8988T (cell line): ENCODE data around the gene TOMM40L.
A peak's percentile ranks its signal among the peaks of the same experiment; 100 is the strongest.

ENCODE experiments used
- DNase-seq: peaks from one replicate; pipeline ENCODE4 v3.0.0; 2011

The TOMM40L gene

GRCh38 chr1:161225534-161226319 lies at the start of gene TOMM40L:
Gene TOMM40L (plus strand): TSS chr1:161226060. CDS start chr1:161226490, 430 bp downstream.
- DNase-seq, result peak; percentile 80

GRCh38 chr1:161176468-161177111 lies 49.3 kb upstream of the TOMM40L start:
- no peak for DNase-seq

DNA sequence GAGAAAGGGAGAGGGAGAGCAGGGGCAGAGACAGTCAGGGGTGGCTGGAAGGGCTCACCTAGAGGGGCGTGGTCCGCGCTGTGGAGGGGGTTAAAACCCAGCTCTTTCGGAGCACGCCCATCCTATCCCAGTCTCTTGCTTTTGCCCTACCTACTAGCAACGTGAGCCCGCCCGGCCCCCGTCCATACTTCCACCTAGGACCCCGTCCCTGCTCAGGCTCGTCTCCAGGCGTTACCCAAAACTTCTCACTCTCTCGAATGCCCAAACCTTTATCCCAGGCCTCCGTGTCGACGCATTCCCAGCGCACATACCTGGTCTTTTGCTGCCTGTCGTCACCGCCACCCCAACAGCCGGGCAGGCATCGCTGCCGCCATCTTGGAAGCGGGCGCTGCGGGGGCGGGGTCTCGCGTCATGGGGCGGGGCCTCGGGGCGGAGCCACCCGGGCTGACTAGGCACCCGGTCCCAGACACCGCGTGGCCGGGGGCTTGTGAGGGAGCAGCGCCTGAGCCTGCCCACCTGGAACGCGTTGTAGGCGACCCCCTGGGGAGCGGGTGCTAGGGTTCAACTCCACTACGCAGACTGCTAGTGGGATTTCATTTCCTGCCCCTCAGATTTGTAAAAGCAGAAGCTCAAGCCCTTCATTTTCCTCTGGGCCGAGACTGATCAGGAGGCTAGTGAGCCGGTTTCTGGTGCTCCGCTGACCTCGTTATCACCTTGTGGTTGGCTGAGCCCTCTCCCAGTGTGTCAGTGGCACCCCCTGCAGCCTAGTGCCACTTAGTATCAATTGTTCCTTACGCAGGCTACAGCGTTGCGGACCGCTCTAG lies 48.5 kb upstream of the TOMM40L start, which contains the start of gene B4GALT3:
Gene B4GALT3, minus strand, starts transcription at position 396 of the 824 bp plus-strand sequence. CDS start 1,447 bp downstream, outside the sequence.
- DNase-seq, result peak; percentile 93

DNA sequence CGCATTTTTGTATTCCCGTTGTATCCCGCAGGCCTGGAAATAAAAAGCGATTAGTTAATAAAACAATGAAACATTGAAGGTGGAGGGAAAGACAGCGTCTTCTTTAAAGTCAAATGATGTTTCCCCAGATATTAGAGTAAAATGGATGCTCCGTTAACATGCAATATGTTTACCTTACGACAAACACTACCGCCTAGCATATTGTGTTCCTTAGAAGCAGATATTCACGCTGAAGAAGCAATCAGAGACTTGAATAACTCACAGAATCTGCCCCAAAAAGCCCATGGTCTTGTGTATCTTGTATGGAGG lies 48.0 kb upstream of the TOMM40L start:
- no peak for DNase-seq

DNA sequence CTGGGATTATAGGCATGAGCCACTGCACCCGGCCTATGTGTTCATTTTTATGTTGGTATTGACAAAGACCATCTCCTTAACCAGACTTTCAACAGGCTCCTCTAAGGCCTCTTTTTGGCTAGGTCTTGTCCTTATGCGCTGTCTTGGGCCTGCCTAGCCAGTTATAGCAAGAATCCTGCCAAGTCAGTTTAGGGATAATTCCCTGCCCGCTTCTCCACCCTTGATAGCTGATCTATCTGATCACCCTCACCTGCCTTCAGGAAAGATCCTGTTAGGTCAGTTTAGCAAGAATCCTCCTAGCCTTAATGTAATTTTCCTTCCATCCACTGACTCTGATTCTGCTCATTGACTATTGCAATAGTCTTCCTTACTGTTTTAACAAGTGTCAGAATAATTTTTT lies 46.2 kb upstream of the TOMM40L start:
- no peak for DNase-seq

DNA sequence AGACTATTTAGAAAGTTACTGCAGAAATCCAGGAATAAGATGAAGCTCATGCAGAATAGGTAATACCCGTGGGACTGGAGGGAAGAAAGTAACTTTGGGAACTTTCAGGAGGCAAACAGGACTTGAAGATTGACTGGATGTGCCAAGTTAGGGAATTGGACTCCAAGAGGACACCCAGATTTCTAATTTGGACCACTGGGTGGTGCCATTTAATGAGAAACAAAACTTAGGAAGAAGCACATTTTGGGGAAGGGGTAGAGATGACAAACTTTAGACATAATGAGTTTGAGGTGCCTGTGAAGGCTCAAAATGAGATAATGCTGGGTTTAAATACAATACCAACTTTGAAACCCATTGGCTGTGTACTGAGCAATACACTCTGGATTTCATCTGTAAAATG lies 45.2 kb upstream of the TOMM40L start:
- no peak for DNase-seq

- no peak for DNase-seq
Measured at GRCh38 chr1:161182214-161182613, 43.6 kb upstream of the TOMM40L start.

- DNase-seq, result no peak
Measured at GRCh38 chr1:161185282-161185682, 40.6 kb upstream of the TOMM40L start.

DNA sequence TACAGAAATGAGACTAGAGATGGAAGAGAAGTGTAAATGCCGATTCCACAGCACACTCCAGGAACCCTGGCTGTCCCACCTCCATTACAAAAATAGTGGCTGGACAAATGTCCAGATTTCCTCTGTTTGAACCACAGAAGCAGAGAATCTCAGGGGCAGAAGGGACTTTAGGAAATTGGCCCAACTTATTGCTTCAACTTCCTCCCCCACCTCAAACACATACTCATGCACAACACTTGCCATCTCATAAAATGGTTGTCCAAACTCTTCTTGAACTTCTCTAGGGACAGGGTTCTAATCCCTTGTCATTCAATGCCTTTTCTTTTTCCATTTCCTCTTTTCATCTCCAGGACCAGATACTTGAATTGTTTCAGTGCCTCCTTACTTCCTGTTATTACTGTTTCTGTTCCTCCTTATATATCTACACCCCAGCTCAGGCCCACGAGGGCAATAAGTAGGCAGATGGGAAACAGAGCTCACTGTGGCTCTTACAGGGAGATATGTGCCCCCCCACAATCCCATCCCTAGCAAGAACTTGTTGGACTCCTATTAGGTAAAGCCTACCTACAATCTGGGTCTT lies 40.0 kb upstream of the TOMM40L start:
- no peak for DNase-seq

DNA sequence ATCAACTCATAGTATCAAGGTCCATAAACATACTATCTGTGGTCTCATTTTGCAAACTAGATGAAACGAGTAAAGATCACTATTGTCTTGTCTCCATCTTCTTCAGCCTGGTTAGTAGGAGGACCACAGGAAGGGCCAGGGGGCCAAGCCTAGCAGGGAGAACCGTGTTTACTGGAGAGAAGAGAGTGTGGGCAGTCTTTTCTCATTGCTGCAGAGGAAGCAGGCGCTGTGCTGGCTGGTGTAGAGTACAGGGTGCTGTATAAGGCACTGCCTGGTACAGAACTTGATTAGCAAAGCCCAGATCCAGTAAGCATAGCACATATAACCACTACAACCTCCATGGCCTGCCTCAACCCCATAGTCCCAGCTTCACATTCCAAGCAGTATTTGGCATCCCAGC lies 38.5 kb upstream of the TOMM40L start:
- DNase-seq, result no peak

GRCh38 chr1:161188381-161188780 lies 37.5 kb upstream of the TOMM40L start:
- DNase-seq, result no peak

- no peak for DNase-seq
Measured at GRCh38 chr1:161189036-161189435, 36.8 kb upstream of the TOMM40L start.

DNA sequence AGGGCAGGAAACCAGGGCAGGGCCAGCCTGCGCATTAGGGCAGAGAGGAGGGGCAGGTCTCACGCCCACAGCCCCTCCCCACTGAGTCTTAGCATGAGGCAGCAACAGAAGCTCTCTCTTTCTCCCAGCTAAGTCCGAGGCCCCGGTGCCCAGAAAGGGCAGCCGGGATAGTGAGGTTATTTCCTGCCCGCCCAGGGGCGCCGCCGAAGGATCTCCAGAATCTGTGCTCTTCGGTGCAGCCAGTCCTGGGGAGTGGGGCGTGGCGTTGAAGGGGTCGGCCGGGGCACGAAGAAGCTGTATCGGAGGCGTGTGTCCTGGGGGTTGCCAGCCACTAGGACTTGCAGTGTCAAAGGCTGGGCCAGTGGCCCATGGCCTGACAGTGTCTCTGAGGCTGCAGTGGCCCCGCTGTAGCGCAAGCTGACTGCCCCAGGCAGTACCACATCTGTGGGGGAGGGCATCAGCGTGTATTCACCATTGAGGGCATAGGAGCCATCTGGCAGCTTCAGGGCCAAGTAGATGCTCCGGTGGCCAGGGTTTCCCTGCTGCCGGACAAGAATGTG lies 34.8 kb upstream of the TOMM40L start:
- DNase-seq, result no peak

- DNase-seq, result no peak
Measured at GRCh38 chr1:161191971-161192370, 33.9 kb upstream of the TOMM40L start.

DNA sequence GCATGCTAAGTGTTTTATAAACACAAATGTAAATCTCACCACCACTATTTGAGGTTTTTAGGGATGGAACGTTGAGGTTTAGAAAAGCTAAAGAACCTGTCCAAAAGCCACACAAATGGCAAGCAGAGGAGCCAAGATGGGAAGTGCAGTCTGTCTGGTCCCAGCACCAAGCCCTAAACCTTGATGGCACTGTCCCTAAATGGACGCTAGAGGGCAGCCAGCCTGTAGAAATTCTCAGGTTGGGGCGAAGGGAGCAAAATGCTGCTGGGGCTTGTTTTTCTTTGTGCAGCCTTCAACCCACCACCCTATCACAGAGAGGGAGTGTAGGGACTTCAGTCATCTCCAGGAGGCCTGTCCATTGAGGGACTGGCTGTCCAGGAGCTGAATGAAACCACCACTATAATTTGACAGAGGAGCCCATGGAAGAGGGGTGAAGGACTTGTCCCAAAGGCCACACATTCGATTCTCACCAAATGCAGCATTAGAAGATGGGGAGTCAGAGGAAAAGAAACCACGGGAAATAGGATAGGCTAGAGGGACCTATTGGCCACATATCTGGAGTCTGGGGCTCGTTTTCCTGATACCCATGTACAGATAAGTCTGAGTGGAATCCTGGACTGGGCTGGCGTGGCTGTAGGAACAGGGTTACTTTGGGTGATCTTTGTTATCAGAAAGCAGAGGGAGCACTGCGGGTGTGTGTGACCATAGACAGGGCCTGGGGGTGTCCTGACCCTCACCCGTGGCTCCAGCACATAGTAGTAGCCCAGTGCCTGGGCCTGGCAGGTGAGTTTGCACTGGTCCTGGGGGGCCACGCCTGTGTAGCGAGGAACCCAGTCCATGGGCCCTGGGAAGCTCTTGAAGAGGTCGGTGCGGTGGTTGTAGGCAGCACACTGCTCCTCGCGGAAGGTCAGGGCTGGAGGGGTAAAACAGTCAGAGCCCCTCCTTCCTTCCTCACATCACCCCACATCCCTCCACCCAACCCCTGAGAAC lies 33.1 kb upstream of the TOMM40L start:
- peak; percentile 69 for DNase-seq

DNA sequence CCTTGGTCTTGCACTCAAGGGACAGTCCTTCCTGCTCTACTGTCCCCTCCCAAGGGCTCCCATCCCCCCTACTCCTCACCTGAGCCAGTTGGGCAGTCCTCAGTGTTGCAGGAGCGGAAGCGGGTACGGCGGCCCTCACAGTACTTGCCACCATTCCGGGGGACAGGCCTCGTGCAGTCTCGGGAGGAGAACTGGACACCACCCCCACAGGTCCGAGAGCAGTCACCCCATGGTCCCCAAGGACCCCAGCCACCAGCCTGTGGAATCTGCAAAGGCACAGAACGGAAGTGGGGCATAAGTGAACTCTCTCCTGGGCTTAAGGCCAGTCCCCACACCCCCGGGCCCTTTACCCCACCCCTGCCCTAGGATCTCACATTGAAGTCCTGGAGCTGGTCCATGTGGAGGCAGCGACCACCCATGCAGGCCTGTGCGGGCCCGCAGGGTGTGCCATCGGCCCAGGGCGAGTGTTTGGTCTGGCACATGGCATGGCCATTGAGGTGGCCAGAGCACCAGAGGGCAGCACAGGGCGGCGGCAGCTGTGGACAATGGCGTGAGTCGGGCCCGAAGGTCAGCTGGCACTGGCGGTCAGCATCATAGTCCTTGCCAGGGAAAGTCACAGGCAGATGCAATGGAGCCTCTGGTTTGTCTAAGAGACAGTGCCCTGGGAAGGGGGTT lies 32.2 kb upstream of the TOMM40L start:
- no peak for DNase-seq

- DNase-seq, result no peak
Measured at GRCh38 chr1:161195171-161195570, 30.7 kb upstream of the TOMM40L start.

DNA sequence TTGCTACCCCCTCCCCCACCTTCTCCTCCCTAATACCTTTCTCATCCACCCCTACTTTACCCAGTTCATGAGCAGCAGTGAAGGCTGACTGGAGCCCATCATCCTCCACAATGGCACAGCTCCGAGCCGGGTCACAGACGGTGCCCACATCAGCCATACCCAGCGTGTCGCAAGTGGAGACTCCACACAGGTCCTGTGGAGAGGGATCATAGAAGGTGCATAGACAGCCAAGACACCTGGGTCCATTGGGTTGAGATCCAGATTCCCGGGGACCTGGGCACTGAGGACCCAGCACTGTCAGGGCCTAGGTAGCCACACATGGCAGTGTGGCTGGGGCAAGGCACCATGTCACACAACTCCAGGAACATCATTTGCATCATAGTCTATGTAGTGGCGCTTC lies 29.7 kb upstream of the TOMM40L start:
- no peak for DNase-seq

- no peak for DNase-seq
Measured at GRCh38 chr1:161196521-161197451, 29.1 kb upstream of the TOMM40L start.
